Endodermal cell (in vitro differentiated cells): ENCODE data around the gene CFAP74. TPM values are rescaled to one million over a fixed set of nuclear protein-coding genes. Genes with fewer than 3 reads are reported as not detected.

Source experiments
- DNase-seq: peaks from one replicate; pipeline ENCODE4 v3.0.0-alpha.2; 2017
- H3K27ac ChIP-seq: 2 replicates; pipeline ENCODE4 v1.5.1; 2013; ENCODE audit warnings: mild to moderate bottlenecking, low read depth, low read length, moderate library complexity
- H3K27me3 ChIP-seq: 2 replicates; pipeline ENCODE4 v1.6.1; 2013; ENCODE audit warnings: mild to moderate bottlenecking, low read length, moderate library complexity; ENCODE audit not compliant: insufficient read depth, control insufficient read depth, poor library complexity, severe bottlenecking
- H3K36me3 ChIP-seq: 2 replicates; pipeline ENCODE4 v1.7.0; 2013; ENCODE audit warnings: mild to moderate bottlenecking, low read length, moderate library complexity; ENCODE audit not compliant: control insufficient read depth, insufficient read depth
- H3K4me1 ChIP-seq: one replicate; pipeline ENCODE4 v1.7.0; 2013; ENCODE audit warnings: low read length; ENCODE audit not compliant: control insufficient read depth, insufficient read depth
- H3K4me3 ChIP-seq: 2 replicates; pipeline ENCODE4 v1.5.1; 2013; ENCODE audit warnings: mild to moderate bottlenecking, low read length, moderate library complexity
- H3K9ac ChIP-seq: 2 replicates; pipeline ENCODE4 v1.6.1; 2013; ENCODE audit warnings: mild to moderate bottlenecking, low read length, moderate library complexity; ENCODE audit not compliant: poor library complexity, severe bottlenecking; ENCODE audit errors: extremely low read depth
- H3K9me3 ChIP-seq: 2 replicates; pipeline ENCODE4 v1.6.1; 2013; ENCODE audit warnings: mild to moderate bottlenecking, low read length, moderate library complexity; ENCODE audit not compliant: control insufficient read depth
- H3K27ac Mint-ChIP-seq: 2 replicates; pipeline ENCODE4 v1.8.0; 2020; ENCODE audit warnings: mixed read lengths
- H3K27me3 Mint-ChIP-seq: 2 replicates; pipeline ENCODE4 v1.8.0; 2021; ENCODE audit warnings: mild to moderate bottlenecking, mixed read lengths; ENCODE audit not compliant: insufficient read depth
- H3K36me3 Mint-ChIP-seq: 2 replicates; pipeline ENCODE4 v1.8.0; 2020; ENCODE audit warnings: low read depth, mixed read lengths
- H3K4me1 Mint-ChIP-seq: 2 replicates; pipeline ENCODE4 v1.8.0; 2020; ENCODE audit warnings: mixed read lengths
- H3K4me3 Mint-ChIP-seq: 2 replicates; pipeline ENCODE4 v1.8.0; 2020; ENCODE audit warnings: mild to moderate bottlenecking, moderate library complexity, mixed read lengths
- H3K9me3 Mint-ChIP-seq: 2 replicates; pipeline ENCODE4 v1.8.0; 2020; ENCODE audit warnings: mild to moderate bottlenecking, mixed read lengths
- WGBS, 2 experiments: methylation state at CpG; one replicate each; pipeline versions ENCODE4 v1.1.5 to v1.1.7; 2013; ENCODE audit warnings: missing lambda C conversion rate in 2 of 2, mixed read lengths in 1 of 2; ENCODE audit not compliant: insufficient coverage in 1 of 2, insufficient read length in 1 of 2; 5-methylcytosine and 5-hydroxymethylcytosine counted together
- total RNA-seq, 2 donors: library from RNA; stranded (reverse); fragmentation: NEBNext Ultra II Directional in 1 of 2; extraction: Animal tissue kit (Norgen Biotek cat#: 25700) in 1 of 2; gene quantifications; 2 replicates in 1 of 2; 3 replicates in 1 of 2; pipeline ENCODE4 v1.2.1, GENCODE V29; 2021
- TF ChIP-seq, protein P1 (sequence below): fragments of 200-600 bp; sonication (generic); conservative IDR thresholded peaks from 2 replicates; pipeline ENCODE4 v1.5.0; 2021; ENCODE audit warnings: antibody characterized with exemption, mild to moderate bottlenecking

The CFAP74 gene
- total RNA-seq, 2 donors from 2014 or later = 0.58 to 0.75 TPM

DNA sequence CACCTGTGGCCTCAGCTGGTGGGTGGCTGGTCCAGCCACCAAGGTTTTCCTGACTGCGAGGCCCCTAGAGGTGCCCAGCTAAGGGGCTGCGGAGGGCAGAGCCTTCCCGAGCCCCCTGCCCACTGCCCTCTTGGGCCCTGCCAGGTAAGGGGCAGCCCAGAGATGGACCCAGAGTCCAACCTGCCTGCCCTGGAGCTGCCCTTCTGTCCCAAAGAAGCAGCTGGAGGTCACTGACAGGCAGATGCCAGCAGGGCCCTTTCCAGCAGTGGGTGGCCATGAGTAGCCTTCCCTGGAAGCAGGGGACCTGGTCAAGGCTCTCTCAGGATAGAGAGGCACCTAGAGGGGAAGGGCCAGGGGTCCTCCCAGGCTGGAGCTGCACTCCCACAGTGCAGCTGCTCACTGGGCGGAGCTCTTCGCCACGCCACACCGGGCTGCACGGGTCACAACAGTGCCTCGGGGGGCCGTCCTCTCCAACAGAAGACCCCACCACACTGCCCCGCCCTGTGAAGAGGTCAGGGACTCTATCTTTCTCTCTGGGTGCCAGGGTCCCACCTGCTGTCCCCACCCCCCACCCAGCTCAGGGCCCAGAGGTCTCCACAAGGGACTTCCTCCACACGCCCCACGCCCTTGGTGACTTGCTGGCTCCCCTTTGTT is 101.8 kb downstream of the CFAP74 start:
- Histone ChIP-seq H3K27ac (no peak overlapping the region), H3K4me1 (no peaks in the 10 kb centered on the region), H3K36me3 (no peaks in the 10 kb centered on the region), H3K9ac (no peak overlapping the region), H3K9me3 (peaks cover 5% of the 10 kb centered on the region), H3K4me3 (no peak overlapping the region), H3K27me3 (no peaks in the 10 kb centered on the region)
- peaks cover 5% of the 10 kb centered on the region for H3K4me1 Mint-ChIP-seq
- peak; percentile 48 for DNase-seq
- H3K9me3 Mint-ChIP-seq = peaks cover 4% of the 10 kb centered on the region
- no peak overlapping the region for H3K4me3 Mint-ChIP-seq
- no peaks in the 10 kb centered on the region for H3K36me3 Mint-ChIP-seq
- no peak overlapping the region for H3K27ac Mint-ChIP-seq
- TF ChIP-seq, protein P1, sequence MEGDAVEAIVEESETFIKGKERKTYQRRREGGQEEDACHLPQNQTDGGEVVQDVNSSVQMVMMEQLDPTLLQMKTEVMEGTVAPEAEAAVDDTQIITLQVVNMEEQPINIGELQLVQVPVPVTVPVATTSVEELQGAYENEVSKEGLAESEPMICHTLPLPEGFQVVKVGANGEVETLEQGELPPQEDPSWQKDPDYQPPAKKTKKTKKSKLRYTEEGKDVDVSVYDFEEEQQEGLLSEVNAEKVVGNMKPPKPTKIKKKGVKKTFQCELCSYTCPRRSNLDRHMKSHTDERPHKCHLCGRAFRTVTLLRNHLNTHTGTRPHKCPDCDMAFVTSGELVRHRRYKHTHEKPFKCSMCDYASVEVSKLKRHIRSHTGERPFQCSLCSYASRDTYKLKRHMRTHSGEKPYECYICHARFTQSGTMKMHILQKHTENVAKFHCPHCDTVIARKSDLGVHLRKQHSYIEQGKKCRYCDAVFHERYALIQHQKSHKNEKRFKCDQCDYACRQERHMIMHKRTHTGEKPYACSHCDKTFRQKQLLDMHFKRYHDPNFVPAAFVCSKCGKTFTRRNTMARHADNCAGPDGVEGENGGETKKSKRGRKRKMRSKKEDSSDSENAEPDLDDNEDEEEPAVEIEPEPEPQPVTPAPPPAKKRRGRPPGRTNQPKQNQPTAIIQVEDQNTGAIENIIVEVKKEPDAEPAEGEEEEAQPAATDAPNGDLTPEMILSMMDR = no peak
- WGBS, 2 experiments = 82 to 100% methylated on average over 3 to 13 of the region's 13 CpGs
- peaks cover 1% of the 10 kb centered on the region for H3K27me3 Mint-ChIP-seq

DNA sequence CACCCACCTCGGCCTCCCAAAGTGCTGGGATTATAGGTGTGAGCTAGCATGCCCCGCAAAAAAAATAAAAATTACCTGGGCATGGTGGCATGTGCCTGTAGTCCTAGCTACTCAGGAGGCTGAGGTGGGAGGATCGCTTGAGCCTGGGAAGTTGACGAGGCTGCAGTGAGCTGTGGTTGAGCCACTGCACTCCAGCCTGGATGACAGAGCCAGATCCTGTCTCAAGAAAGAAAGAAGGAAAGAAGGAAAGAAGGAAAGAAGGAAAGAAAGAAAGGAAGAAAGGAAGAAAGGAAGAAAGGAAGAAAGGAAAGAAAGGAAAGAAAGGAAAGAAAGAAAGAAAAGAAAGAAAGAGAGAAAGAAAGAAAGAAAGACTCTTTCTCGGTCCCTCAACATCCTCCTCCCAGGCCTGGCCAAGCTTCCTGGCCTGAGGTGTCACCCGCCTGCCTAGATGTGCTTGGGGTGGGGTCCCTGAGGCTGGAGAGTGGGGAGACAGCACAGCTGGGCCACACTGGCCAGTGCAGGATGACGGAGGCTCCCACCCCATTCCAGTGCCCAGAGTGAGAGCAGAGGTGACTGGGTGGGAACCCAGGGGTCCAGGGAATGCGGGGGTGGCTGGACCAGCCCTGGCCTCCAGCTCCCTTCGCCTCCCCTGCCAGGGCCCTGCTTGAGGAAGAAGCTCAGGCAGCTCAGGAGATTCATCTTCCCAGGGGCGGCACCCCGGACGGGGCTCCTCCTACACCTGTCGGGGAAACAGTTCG is 102.5 kb downstream of the CFAP74 start:
- Histone ChIP-seq H3K9me3 (peaks cover 5% of the 10 kb centered on the region), H3K9ac (no peak overlapping the region), H3K27ac (no peak overlapping the region), H3K36me3 (no peaks in the 10 kb centered on the region), H3K4me1 (no peaks in the 10 kb centered on the region), H3K4me3 (no peak overlapping the region), H3K27me3 (no peaks in the 10 kb centered on the region)
- Mint-ChIP-seq H3K9me3 (peaks cover 4% of the 10 kb centered on the region), H3K36me3 (no peaks in the 10 kb centered on the region), H3K4me3 (no peak overlapping the region), H3K4me1 (peaks cover 5% of the 10 kb centered on the region), H3K27me3 (peaks cover 1% of the 10 kb centered on the region), H3K27ac (no peak overlapping the region)
- TF ChIP-seq, protein P1 = no peak
- WGBS, 2 experiments = 89 to 92% methylated on average over 9 to 14 of the region's 14 CpGs
- peak; percentile 53 for DNase-seq

DNA sequence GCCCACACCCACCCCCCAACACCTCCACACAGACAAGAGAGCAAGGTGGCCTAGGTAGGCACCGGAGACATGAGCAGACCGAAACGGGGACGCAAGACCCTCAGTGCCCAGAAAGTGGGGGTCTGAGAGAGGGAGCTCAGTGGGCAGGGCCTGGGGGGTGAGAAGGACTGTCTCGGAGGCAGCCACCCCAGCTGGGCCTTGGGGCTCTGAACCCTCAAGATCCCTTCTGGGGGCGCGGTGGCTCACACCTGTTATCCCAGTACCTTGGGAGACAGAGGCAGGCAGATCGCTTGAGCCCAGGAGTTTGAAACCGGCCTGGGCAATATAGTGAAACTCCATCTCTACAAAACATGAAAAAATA is 103.6 kb downstream of the CFAP74 start:
- no peak overlapping the region for H3K27ac ChIP-seq
- H3K4me1 ChIP-seq = peaks cover 3% of the 10 kb centered on the region
- Mint-ChIP-seq H3K9me3 (peaks cover 4% of the 10 kb centered on the region), H3K4me1 (peaks cover 9% of the 10 kb centered on the region), H3K36me3 (no peaks in the 10 kb centered on the region), H3K27ac (no peak overlapping the region), H3K4me3 (no peak overlapping the region), H3K27me3 (peaks cover 1% of the 10 kb centered on the region)
- H3K9me3 ChIP-seq = peaks cover 5% of the 10 kb centered on the region
- TF ChIP-seq, protein P1 = no peak
- H3K9ac ChIP-seq = no peak overlapping the region
- no peaks in the 10 kb centered on the region for H3K36me3 ChIP-seq
- no peaks in the 10 kb centered on the region for H3K27me3 ChIP-seq
- DNase-seq = no peak
- 96 to 100% methylated on average over 1 to 9 of the region's 9 CpGs for WGBS, 2 experiments
- H3K4me3 ChIP-seq = no peak overlapping the region
